Left renal pelvis (tissue), 4 donors: ENCODE measurements around the gene CDK17. TPM values are rescaled to one million over a fixed set of nuclear protein-coding genes. Genes with fewer than 3 reads are reported as not detected.

Source experiments
- polyA plus RNA-seq, 4 donors: library from polyadenylated mRNA; unstranded; fragments of 120-200 nt; gene quantifications; one replicate each; pipeline ENCODE4 v1.2.1, GENCODE V29; 2013; ENCODE audit not compliant: insufficient read length in 4 of 4

CDK17 gene
- polyA plus RNA-seq, 4 donors = 30.3 to 44.1 (median 38.7) TPM

Other genes with a start within 250 kb of the CDK17 start
- gene ELK3, start 206.1 kb downstream of the CDK17 start, polyA plus RNA-seq = 10 to 100 TPM; 49.5 to 70.6 (median 64.3) TPM
- 1 to 10 TPM in 3 of 4 donors, under 1 TPM in 1; 0.44 to 3.8 (median 2.7) TPM for gene CFAP54, start 89.1 kb upstream of the CDK17 start, polyA plus RNA-seq